WTC11 (cell line): ENCODE data around the gene RNF151. TPM values are rescaled to one million over a fixed set of nuclear protein-coding genes. Genes with fewer than 3 reads are reported as not detected.

Experiments used
- ATAC-seq: fragments of 200-7000 bp; cut with Tn5 transposase; 2 replicates; pipeline ENCODE4 v1.10.0; 2021; ENCODE audit warnings: mild to moderate bottlenecking, moderate library complexity
- CTCF ChIA-PET: fragments of 300-600 bp; sonication (Branson Sonifier 250); formaldehyde crosslinking; loops from one replicate; lab custom pipeline; 2021; ENCODE audit warnings: antibody characterized with exemption; lab: Charles Lee
- POLR2A ChIA-PET: fragments of 350-600 bp; sonication (Branson Sonifier 250); formaldehyde crosslinking; loops from one replicate; lab custom pipeline; 2021; ENCODE audit warnings: antibody characterized with exemption; lab: Charles Lee
- DNase-seq: peaks from one replicate; pipeline ENCODE4 v3.0.0; 2021; ENCODE audit warnings: low spot score
- H3K27ac Mint-ChIP-seq: 2 replicates; pipeline ENCODE4 v1.8.0; 2021; ENCODE audit warnings: mixed read lengths
- H3K27me3 Mint-ChIP-seq: 2 replicates; pipeline ENCODE4 v1.8.0; 2021; ENCODE audit warnings: low read depth, mild to moderate bottlenecking, moderate library complexity, mixed read lengths
- H3K36me3 Mint-ChIP-seq: 2 replicates; pipeline ENCODE4 v1.8.0; 2021; ENCODE audit warnings: mixed read lengths
- H3K4me1 Mint-ChIP-seq: 2 replicates; pipeline ENCODE4 v1.8.0; 2022; ENCODE audit warnings: mixed read lengths
- H3K4me3 Mint-ChIP-seq: 2 replicates; pipeline ENCODE4 v1.8.0; 2021; ENCODE audit warnings: mild to moderate bottlenecking, moderate library complexity, mixed read lengths
- H3K9me3 Mint-ChIP-seq: 2 replicates; pipeline ENCODE4 v1.8.0; 2021; ENCODE audit warnings: mixed read lengths
- ATF1 ChIP-seq: sonication (generic); formaldehyde crosslinking; IDR thresholded peaks from 2 replicates; pipeline ENCODE4 v1.8.1; 2023; ENCODE audit warnings: mild to moderate bottlenecking, moderate library complexity, missing genetic modification reagents
- ATF2 ChIP-seq: sonication (generic); formaldehyde crosslinking; IDR thresholded peaks from 2 replicates; pipeline ENCODE4 v1.8.1; 2022; ENCODE audit warnings: low read depth, missing genetic modification reagents, borderline replicate concordance
- CDX4 ChIP-seq: fragments of 250-450 bp; sonication (Bioruptor Pico); IDR thresholded peaks from 2 replicates; pipeline ENCODE4 v1.9.0; 2021; ENCODE audit warnings: moderate library complexity, mild to moderate bottlenecking, inconsistent platforms, borderline replicate concordance
- CREM ChIP-seq: sonication (generic); formaldehyde crosslinking; IDR thresholded peaks from 2 replicates; pipeline ENCODE4 v1.8.1; 2022; ENCODE audit warnings: mild to moderate bottlenecking, missing genetic modification reagents, moderate library complexity
- ELF4 ChIP-seq: sonication (generic); formaldehyde crosslinking; IDR thresholded peaks from 2 replicates; pipeline ENCODE4 v1.8.1; 2022; ENCODE audit warnings: low read depth, mild to moderate bottlenecking, moderate library complexity, missing genetic modification reagents
- EMX1 ChIP-seq: fragments of 250-450 bp; sonication (Bioruptor Pico); IDR thresholded peaks from 2 replicates; pipeline ENCODE4 v1.8.0; 2021; ENCODE audit warnings: mild to moderate bottlenecking
- ERG ChIP-seq: fragments of 250-450 bp; sonication (Bioruptor Pico); IDR thresholded peaks from 2 replicates; pipeline ENCODE4 v1.8.0; 2021; ENCODE audit warnings: mild to moderate bottlenecking
- GABPB1 ChIP-seq: sonication (generic); formaldehyde crosslinking; IDR thresholded peaks from 2 replicates; pipeline ENCODE4 v1.8.1; 2023; ENCODE audit warnings: mild to moderate bottlenecking, missing genetic modification reagents
- GTF2I ChIP-seq: fragments of 250-450 bp; sonication (Bioruptor Pico); conservative IDR thresholded peaks from 2 replicates; pipeline ENCODE4 v1.4.0; 2021; ENCODE audit warnings: mild to moderate bottlenecking
- IRF1 ChIP-seq: sonication (generic); formaldehyde crosslinking; IDR thresholded peaks from 2 replicates; pipeline ENCODE4 v1.8.0; 2023; ENCODE audit warnings: missing genetic modification reagents
- JUN ChIP-seq: sonication (generic); formaldehyde crosslinking; IDR thresholded peaks from 2 replicates; pipeline ENCODE4 v1.8.0; 2023; ENCODE audit warnings: mild to moderate bottlenecking, missing genetic modification reagents
- MLX ChIP-seq: sonication (generic); formaldehyde crosslinking; IDR thresholded peaks from 2 replicates; pipeline ENCODE4 v1.8.1; 2023; ENCODE audit warnings: mild to moderate bottlenecking, missing genetic modification reagents, moderate library complexity
- NR1H2 ChIP-seq: sonication (generic); formaldehyde crosslinking; IDR thresholded peaks from 2 replicates; pipeline ENCODE4 v1.9.0; 2021; ENCODE audit warnings: mild to moderate bottlenecking, moderate library complexity, missing genetic modification reagents
- NR3C1 ChIP-seq: sonication (generic); formaldehyde crosslinking; conservative IDR thresholded peaks from 2 replicates; pipeline ENCODE4 v1.8.1; 2023; ENCODE audit warnings: low read depth, mild to moderate bottlenecking, missing genetic modification reagents
- PRDM15 ChIP-seq: sonication (generic); formaldehyde crosslinking; IDR thresholded peaks from 2 replicates; pipeline ENCODE4 v1.8.0; 2022; ENCODE audit warnings: missing genetic modification reagents
- STAT6 ChIP-seq: sonication (generic); formaldehyde crosslinking; conservative IDR thresholded peaks from 2 replicates; pipeline ENCODE4 v1.8.1; 2023; ENCODE audit warnings: mild to moderate bottlenecking, low read depth, missing genetic modification reagents, moderate library complexity
- TP53 ChIP-seq: sonication (generic); formaldehyde crosslinking; IDR thresholded peaks from 2 replicates; pipeline ENCODE4 v1.8.1; 2023; ENCODE audit warnings: mild to moderate bottlenecking, missing genetic modification reagents
- ZNF416 ChIP-seq: fragments of 250-450 bp; sonication (Bioruptor Pico); IDR thresholded peaks from 2 replicates; pipeline ENCODE4 v1.9.0; 2021; ENCODE audit warnings: mild to moderate bottlenecking, inconsistent platforms
- ZNF423 ChIP-seq: fragments of 250-450 bp; sonication (Bioruptor Pico); IDR thresholded peaks from 2 replicates; pipeline ENCODE4 v2.1.2; 2022; ENCODE audit warnings: mild to moderate bottlenecking, moderate library complexity
- ZSCAN18 ChIP-seq: fragments of 250-450 bp; sonication (Bioruptor Pico); IDR thresholded peaks from 2 replicates; pipeline ENCODE4 v2.1.2; 2022; ENCODE audit warnings: mild to moderate bottlenecking, moderate library complexity
- total RNA-seq: library from RNA; stranded (reverse); gene quantifications from 3 replicates; pipeline ENCODE4 v1.2.3, GENCODE V29; 2021

Gene RNF151
- total RNA-seq, 1 experiment from 2014 or later = 0.31 TPM

- Mint-ChIP-seq H3K4me3 (peak overlapping the region; percentile 93), H3K27ac (peak overlapping the region; percentile 77), H3K36me3 (peaks cover 35% of the 10 kb centered on the region), H3K4me1 (peaks cover 39% of the 10 kb centered on the region), H3K9me3 (no peaks in the 10 kb centered on the region), H3K27me3 (peaks cover 3% of the 10 kb centered on the region; the same call in 1 of the 2 replicates)
- ChIA-PET POLR2A (interaction anchor here (0.9 to 2.0 kb wide), 8 partner anchors 10 to 194 kb away, joined by 3 to 10 read pairs (median 4); partner anchors contain the start of genes NOXO1, NTHL1, TBL3 and TRAF7), CTCF (interaction anchor here (0.5 to 1.7 kb wide), 7 partner anchors 14 to 178 kb away, joined by 3 to 6 read pairs (median 4); partner anchors contain the start of genes NUBP2 and SPSB3)
- DNase-seq (no peak), ATAC-seq (peak; percentile 17)
- no peak for TF ChIP-seq GTF2I (CRISPR knock-in tag)
- 0 out of 2 replicates have a peak, but pooled peaks have one; percentile 66 for TF ChIP-seq CREM (CRISPR knock-in tag)
- TF ChIP-seq PRDM15 (CRISPR knock-in tag) = no peak
- TF ChIP-seq ERG (CRISPR knock-in tag) = peak; percentile 95
- TF ChIP-seq CDX4 = no peak
- TF ChIP-seq STAT6 (CRISPR knock-in tag) = no peak
- no peak for TF ChIP-seq GABPB1 (CRISPR knock-in tag)
- no peak for TF ChIP-seq ATF2
- TF ChIP-seq ATF1 (CRISPR knock-in tag) = peak; percentile 76; the same call in 1 of the 2 replicates
- TF ChIP-seq EMX1 (CRISPR knock-in tag) = peak; percentile 97
- TF ChIP-seq TP53 (CRISPR knock-in tag) = no peak
- TF ChIP-seq NR3C1 (CRISPR knock-in tag) = no peak
- no peak for TF ChIP-seq NR1H2 (CRISPR knock-in tag)
- TF ChIP-seq MLX (CRISPR knock-in tag) = peak; percentile 17; the same call in 1 of the 2 replicates
- TF ChIP-seq ZSCAN18 (CRISPR knock-in tag) = no peak
- TF ChIP-seq JUN (CRISPR knock-in tag) = peak; percentile 31; the same call in 1 of the 2 replicates
- TF ChIP-seq ELF4 (CRISPR knock-in tag) = no peak
- TF ChIP-seq ZNF416 (CRISPR knock-in tag) = peak; percentile 97
- TF ChIP-seq IRF1 = no peak
- TF ChIP-seq ZNF423 (CRISPR knock-in tag) = no peak; the same call in 1 of the 2 replicates
Measured at GRCh38 chr16:1960665-1961630, 5.7 kb upstream of the RNF151 start.
